COLO829 (cell line): ENCODE measurements around the gene GMPPA.

ENCODE experiments used
- DNase-seq: peaks from one replicate; pipeline ENCODE4 v3.0.0; 2012; ENCODE audit warnings: low spot score

Gene GMPPA

DNA sequence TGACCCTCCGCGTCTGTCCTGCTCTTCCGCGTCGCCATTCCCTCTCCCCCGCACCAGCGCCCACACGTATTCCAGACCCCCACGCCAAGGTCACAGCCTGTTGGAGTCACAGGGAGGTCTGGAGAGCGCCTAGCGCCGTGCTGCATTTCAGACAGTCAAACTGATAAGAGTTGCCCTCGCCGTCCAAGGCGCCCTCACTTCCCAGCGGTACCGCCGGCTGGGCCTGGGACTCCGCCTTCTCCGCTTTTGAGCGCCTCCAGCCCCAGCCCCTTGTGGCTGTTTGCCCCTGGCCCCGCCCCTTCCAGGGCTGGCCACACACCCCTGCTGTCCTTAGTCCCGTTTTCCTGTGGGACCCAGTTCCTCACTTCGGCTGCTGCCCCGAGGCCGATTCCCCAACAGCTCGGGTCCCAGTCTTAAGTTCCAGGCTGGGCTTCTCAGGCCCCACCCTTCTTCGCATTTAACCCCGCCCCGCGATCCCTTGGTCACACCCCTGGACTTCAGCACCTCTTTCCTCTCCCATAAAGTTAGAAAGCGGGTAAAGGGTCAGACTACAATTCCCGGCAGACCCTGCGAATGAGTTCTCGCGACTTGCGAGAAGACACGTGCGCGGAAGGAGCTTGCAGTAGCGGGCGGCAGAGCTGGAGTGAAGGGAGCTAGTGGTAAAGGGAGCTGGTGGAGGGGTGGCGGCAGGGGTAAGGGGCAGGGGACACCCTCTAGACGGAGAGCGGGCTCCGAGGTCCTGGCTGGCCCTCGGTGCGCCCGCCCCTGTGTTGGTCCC lies at the start of gene GMPPA:
Gene GMPPA, plus strand, starts transcription at position 612 of the 778 bp plus-strand sequence. CDS start 1,085 bp downstream, outside the sequence.
- peak; percentile 100 for DNase-seq

DNA sequence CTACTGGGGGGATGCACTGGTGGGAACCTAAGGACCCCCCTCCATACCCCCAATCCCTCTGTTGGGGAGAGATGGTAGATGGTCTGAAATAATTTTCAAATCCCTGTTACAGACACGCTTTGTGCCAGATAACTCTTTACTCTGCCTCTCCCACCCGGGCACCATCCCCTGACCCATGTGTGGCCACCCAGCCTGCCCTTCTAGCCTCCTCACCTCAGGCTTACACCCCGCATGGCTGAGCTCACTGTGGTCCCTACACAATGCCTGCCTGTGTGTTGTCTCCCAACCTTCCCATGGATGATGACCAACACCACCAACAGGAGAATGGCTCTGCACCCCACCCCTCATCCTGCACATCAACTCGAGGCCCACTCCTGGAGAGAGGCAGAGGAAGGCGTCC lies 49.1 kb upstream of the GMPPA start:
- no peak for DNase-seq

DNA sequence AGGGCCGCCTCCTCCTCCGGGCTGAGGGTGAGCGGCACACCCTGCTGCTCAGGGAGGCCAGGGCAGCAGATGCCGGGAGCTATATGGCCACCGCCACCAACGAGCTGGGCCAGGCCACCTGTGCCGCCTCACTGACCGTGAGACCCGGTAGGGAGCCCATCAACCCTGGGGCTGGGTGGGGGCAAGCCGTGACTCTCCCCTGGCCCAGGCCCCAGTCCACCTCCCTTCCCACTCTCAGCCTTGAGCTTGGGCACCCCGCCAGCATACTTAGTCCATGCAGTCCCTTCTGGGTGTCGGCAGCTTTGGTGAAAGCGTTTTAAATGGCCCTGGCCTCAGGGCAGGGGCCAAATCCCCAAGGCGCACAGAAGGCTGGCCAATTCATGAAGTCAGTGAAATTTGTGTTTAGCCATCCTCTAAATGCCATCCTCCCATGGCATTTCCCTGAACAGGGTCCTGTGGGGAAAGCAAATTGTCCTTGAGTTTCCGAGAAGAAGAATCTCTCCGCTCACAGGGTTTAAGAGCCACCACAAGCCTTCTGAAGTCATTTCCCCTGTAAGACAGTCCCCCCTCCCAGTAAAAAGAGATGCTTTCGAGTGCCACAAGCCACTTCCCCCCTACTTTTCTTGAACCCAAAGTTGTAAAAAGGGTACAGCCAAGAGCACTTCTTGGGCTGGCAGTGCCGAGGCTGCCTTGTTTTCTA lies 46.9 kb upstream of the GMPPA start:
- DNase-seq: no peak

DNA sequence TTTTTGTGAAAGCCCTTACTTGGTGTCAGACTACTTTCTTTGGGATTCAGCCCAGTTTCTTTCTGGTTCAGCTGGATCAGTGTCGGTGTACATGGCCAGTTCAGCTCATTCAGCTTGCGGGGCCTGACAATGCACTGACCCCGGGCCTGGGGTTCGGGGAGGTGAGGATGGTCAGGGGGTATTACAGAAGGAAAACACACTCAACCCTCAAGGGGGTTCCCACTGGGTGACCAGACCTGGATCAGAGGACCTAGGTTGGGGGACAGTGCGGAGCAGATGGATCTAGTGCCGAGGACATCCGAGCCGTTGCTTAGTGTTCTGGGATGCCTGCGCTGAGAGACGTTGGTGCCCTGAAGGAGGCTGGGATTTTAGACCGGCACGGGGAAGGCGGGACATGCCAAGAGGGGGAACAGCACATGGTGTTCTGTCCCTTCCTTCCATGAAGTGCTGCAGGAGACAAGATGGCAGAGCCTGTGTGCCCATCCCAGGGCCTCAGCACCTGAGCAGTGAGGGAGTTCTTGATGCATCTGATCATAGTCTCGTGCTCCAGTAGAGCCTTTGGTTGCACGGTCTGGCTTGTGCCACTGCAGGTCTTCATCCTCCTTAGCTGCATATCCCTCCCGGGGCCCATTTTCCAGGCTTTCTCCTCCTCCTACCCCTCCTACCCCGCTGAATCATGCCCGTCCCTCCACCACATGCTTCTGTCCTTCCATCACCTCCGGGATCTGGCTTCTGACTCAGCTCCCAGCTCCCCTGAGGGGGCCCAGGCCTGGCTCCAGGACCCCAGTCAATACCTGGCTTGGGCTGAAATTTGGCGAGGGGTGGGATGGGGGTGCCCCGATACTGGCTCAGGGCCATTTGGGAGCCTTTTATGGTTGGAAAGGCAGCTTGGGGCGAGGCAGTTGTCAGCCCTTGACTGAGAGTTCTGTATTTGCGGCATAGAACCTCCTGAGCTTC lies 46.1 kb upstream of the GMPPA start:
- peak; percentile 36 for DNase-seq

DNA sequence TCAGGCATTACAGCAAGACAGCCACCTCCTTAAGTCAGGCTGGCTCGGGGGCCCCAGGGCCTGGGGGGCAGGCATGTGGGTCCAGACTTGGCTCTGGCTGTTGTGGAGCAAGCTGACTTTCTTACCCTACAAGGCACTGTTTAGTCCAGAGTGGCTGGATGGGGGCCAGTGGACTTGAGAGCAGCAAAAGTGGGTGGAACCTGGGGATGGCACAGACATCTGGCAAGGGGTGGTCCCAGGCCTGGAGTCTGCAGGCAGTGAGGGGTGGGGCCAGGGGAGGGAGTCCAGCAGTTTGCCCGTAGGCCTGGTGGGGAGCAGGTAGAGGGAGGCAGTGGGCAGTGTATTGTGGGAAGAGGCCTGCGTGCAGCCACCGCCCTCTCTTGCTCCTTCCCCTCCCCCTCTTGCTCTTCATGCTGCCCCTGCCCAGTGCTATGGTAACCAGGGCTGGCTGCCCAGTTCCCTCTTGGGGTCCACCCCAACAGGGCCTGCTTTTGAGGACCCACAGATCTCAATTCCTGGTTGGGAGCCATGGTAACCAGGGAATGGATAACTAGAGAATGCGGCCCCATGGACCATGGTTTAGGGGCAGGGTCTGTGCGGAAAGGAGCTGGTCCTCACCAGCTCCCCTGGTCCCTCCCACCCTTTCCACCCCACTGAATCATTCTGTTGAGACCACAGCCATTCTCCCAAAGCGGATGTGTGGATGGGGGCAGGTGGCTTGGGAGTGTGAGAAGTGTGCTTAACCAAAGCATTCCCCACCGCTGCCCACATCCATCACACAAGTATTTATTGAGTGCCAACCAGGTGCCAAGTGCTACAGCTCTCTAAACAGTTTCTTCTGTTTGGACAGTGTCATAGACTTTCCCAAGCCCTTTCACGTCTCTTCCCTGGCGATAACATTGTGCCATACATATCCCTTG lies 44.8 kb upstream of the GMPPA start:
- DNase-seq: no peak

DNA sequence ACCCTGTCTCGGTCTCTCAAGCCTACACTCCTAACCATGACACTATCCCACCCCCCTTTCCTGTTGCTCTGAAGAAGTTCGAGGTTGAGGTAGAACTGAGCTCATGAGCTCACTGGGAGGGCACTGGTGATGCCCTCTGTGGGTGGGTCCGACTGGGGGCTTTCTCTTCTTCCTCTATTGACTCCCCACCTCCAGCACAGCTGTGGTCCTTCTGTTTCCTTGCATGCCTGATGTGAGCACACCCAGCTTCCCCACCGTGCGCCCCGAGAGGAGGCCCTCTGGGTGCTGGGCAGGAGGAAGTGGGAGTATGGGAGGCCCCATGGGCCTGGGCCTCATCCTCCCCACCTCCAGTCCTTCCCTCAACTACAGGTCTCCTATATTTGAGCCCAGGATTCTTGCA lies 43.1 kb upstream of the GMPPA start:
- no peak for DNase-seq

DNA sequence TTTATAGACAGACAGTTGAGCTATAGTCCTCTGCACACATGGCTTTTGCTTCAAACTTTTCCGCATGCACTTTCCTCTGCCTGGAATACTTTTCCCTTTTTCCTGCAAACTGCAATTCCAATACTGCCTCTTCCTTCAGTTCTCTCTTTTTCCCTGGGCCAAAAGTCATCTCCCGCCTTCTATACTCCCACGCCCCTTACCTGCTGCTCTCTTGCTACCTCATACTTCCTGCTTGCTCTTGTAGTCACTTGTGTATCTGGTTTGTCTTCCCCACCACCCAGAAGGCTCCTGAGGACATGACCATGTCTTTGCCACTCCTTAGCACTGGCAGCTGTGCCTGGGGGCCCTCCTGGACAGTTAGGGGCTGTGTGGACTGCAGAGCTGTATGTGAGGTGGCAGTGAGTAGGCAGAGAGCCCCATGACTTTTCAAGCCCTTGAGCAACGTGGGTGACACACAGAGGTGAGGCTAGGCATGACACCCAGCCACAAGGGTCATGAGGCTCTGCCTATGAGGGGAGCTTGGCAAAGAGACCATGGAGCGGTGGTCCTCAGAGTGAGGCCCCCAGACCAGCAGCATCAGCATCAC lies 40.8 kb upstream of the GMPPA start:
- DNase-seq: no peak

DNA sequence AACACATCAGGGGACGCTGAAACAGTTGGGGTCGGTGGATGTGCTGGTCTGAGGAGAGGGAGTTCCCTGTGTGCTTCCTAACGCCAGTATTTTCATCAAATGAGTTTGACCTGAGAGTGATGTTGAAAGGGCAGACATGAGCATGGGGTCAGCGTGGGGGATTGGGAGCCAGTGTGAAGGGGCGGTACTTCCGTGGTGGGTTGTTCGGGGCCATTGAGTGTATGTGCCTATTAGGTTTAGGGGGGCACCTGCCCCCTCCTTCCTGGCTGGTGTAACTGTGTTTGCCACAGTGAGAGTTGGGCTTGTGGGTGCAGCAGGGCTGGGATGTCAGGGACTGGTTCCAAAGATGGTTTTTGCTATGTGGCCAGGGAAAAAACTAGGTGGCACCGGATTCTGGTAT lies 39.7 kb upstream of the GMPPA start:
- DNase-seq: no peak

DNA sequence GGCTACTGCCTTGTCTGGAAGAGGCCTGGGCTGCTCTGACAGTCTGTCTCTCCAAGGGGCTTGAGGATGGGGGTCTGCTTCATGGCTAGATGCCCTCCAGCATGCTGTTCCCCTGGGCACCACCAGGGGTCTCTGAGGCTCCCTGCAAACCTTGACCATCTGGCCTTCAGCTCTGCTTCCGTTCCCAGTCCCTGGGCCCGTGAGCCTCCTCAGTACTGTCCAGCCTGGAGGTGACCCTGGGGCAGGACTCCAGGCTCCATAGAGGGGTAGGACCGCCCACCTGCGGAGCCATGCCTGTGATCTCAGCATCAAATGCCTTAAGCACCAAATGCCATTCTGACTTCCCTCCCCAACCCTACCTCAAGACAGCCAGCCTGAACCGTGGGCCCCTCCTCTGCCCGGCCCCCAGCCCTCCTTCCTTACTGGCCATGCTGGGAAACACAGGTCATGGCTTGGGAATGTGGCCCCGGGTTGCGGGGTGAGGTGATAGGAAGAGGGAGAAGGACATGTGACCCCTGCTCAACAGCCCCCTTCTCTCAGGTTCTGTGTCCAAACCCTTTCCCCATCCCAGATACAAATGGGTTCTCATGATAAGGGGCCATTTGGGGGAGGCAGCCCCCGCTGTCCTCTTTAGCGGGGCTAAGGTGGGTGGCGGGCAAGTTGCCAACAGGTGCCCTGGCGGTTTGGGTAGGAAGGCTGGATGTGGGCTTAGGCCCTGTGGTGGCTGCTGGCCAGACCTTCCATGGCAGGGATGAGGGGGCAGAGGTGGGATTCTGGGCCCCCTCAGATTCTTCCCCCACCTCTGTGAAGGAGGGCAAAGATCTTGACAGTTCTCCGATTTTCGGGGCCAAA lies 39.0 kb upstream of the GMPPA start:
- peak; percentile 65 for DNase-seq

DNA sequence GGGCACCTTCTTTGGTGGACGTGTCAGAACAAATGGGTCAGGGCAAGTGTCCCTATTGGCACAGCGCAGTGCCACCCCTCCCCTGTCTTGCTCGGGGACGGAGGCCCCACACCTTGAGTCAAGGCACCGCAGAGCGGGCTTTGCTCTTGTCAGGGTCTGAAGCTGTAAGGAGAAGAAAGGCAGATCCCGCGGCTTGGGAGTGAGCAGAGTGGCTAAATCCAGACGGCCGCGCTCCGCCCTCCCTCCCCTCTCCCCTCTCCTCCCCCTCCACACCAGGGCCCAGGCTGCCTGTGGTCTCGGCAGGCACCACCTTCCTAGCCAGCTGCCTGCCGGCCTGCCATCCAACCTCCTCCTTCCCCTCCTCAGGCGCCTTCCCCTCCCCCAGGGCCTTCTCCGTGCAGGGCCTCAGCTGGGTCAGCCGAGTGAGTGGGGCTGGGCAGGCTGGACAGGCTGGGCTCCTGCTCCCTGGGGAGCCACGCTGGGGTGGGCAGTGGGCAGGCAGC lies 38.2 kb upstream of the GMPPA start:
- no peak for DNase-seq

DNA sequence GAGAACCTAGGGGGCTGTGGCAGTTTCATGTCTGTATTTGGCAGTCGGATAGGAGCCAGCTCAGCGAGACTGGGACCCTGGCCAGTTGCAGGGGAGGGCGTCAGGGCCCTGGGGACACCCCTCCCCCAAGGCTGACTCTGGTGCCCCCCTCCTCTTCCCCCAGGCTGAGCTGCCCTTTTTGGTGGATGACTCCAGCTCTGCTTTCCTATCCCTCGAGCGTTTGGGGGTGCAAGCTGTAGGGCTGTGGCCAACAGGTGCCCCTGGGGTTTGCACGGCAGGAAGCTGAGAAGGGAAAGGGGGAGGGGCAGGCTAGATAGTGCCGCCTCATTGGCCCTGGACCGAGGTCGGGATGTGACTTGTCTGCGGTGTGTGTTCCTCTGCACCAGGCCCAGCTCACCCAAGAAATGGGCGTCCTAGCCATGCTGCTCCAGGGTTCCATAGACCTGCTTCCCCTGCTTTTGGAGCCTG lies 37.6 kb upstream of the GMPPA start:
- no peak for DNase-seq

DNA sequence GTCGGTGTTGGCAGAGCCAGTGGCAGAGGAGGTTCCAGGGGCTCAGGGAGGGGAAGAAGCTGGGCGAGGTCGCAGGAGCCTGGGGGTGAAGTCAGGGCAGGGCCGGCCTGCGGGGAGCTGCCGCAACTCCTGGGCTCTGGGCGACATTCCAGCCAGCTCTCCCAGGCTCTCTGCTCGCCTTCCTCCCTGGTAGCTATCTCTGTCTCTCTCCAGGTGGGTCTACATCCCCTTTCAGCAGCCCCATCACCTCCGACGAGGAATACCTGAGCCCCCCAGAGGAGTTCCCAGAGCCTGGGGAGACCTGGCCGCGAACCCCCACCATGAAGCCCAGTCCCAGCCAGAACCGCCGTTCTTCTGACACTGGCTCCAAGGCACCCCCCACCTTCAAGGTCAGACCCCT lies 37.0 kb upstream of the GMPPA start:
- DNase-seq: no peak

DNA sequence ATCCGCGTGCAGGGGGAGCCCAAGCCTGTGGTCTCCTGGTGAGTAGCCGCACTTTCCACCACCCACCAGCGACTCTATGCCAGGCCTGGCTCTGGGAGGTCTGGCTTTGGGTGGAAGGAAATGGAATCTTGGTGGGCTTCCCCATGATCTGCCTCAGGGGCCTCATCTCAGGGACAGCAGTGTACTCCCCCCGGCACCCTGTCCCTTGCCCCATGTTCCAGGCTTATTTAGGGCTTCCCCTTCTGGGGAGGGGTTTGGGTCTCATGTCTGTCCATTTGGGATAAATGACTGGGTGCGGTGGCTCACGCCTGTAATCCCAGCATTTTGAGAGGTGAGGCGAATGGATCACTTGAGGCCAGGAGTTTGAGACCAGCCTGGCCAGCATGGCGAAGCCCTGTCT lies 36.3 kb upstream of the GMPPA start:
- DNase-seq: no peak

DNA sequence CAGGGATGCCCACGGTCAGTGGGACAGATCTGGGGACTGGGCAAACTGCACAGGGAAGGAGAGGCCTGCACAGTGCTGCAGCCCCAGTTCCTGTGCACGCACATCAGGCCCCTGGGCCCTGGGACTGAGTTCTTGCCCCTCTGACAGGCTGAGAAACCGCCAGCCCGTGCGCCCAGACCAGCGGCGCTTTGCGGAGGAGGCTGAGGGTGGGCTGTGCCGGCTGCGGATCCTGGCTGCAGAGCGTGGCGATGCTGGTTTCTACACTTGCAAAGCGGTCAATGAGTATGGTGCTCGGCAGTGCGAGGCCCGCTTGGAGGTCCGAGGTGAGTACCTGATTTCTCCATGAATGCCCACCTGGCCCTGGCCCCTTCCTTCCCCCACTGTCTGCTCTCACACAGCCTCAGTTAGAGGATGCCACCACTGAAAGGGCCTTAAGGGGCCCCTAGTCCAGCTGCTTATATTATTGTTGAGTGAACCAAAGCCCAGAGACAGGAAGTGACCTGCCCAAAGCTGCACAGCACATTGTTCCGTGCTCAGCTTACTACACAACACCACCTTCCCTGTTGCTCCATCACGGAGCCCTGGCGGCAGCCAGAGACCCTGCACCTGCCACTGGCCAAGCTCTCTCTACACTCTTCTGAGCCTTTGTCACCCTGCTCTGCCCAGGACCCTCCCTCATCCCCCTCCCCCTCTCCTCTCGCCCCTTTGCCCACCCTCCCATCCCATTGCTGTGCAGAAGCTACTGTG lies 34.2 kb upstream of the GMPPA start:
- DNase-seq: no peak

DNA sequence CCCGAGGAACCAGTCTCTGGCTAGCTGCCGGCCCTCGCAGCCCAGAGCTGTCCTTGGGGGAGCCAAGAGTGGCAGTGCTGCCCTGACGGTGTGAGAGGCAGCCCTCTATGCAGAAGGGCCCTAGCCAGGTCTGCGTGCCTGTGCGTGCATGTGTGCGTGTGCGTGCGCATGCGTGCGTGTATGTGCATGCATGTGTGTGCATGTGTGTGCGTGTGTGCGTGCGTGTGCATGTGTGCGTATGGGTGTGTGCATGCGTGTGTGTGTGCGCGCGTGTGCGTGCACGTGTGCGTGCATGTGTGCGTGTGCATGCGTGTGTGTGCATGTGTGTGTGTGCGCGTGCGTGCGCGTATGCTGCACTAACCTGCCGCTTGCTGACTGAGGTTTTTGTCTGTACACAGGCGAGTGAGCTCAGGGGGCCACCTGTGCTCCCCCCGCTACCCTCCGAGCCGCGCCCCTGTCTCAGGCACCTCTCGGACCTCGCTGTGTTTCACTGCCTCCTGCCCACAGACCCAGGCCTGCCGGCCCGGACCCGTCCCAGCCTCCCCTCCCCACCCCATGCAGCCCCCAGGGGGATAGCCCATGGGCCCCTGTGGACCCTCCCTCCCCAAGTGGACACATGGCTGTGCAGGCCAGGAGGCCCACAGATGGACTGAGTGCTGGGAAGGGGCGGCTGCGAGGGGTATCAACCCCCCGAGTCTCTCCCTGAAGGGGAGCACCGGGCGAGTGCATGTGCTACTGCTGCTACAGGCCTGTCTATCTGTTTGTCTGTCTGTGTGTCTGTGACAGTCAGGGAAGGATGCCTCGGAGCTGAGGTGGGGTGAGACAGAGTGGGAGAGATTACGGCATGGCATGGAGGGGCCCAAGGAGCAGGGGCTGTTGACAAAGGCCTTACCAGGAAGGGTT lies 32.8 kb upstream of the GMPPA start:
- DNase-seq: no peak

DNA sequence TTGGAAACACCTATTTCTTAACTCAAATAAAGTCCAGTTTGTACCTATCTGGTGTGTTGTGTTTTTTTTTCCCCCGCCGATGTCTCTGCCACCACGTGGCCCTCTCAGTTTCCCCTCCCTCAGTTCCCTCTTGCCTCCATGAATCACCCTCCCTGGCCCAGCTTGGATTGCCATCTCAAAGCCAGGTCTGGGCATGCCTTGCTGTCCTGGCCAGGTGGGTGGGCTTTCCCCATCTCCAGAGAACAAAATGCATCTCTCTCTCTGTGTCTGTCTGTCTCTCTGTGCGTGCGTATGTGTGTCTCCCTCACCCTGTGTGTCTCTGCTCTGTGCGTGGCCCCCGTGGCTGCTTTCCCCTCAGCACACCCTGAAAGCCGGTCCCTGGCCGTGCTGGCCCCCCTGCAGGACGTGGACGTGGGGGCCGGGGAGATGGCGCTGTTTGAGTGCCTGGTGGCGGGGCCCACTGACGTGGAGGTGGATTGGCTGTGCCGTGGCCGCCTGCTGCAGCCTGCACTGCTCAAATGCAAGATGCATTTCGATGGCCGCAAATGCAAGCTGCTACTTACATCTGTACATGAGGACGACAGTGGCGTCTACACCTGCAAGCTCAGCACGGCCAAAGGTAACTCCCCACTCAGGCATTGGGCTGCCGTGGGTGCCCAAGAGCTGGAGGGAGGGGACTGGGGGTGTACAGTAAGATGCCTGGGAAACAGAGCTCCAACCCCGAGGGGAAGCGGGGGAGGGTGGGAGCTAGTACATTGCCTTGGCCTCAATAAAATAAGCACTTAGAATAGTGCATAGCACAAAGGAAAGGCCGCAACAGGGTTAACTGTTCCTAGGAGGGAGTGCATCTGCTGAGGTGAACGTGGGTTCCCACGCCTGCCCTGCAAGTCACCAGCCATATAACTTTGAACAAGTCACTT lies 31.6 kb upstream of the GMPPA start:
- no peak for DNase-seq

DNA sequence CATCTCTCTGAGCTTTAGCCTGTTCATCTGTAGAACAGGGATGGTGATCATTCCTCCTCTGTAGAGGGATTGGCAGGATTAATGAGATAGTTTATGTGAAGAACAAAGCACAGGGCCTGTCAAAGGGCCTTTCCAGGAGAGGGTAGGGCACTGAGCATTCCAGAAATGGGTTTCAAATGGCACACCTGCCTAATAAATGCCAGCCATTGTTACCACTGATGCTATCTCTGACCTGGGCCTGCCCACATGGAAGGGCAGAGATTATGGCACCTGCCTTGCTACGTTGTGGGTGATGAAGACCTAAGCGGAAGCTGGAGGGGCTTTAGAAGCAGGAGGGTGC lies 31.0 kb upstream of the GMPPA start:
- no peak for DNase-seq
